ENCODE results near the gene HS3ST5.
"Not testable (repeated sequence)": the region's sequence is repeated elsewhere in the genome, so short reads cannot be mapped to it uniquely, and the experiment has no call there.

The HS3ST5 gene

DNA sequence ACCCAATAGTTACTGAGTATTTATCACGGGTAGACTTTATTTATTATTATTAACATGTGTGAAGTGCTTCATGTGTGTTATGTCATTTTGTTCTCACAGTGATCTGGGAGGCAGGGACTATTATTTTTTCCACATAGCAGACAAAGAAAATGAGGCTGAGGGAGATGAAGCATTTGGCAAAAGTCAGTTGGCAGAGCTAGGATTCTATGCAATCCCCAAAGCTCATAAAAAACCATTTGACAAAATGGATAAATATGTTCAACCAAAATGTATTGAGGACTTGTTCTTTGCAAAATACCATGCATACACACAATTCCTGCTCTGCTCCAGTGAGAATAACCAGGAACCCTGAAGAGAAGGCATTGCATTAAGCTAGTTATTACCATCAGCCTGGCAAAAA, 184.4 kb downstream of the HS3ST5 start:
- DNase-seq (ENCODE audit: low spot score) = no peak
- in situ Hi-C loops (cut with MboI; ENCODE audit: low pct_unique_long_range_greater_than_20kb, low sequenced_read_pairs, unreplicated experiment) = no loop called here
- TF ChIP-seq, protein P1, sequence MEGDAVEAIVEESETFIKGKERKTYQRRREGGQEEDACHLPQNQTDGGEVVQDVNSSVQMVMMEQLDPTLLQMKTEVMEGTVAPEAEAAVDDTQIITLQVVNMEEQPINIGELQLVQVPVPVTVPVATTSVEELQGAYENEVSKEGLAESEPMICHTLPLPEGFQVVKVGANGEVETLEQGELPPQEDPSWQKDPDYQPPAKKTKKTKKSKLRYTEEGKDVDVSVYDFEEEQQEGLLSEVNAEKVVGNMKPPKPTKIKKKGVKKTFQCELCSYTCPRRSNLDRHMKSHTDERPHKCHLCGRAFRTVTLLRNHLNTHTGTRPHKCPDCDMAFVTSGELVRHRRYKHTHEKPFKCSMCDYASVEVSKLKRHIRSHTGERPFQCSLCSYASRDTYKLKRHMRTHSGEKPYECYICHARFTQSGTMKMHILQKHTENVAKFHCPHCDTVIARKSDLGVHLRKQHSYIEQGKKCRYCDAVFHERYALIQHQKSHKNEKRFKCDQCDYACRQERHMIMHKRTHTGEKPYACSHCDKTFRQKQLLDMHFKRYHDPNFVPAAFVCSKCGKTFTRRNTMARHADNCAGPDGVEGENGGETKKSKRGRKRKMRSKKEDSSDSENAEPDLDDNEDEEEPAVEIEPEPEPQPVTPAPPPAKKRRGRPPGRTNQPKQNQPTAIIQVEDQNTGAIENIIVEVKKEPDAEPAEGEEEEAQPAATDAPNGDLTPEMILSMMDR (IDR thresholded peaks at IDR 0.05; ENCODE audit: extremely low read depth, insufficient read depth, missing control alignments) = no peak

DNA sequence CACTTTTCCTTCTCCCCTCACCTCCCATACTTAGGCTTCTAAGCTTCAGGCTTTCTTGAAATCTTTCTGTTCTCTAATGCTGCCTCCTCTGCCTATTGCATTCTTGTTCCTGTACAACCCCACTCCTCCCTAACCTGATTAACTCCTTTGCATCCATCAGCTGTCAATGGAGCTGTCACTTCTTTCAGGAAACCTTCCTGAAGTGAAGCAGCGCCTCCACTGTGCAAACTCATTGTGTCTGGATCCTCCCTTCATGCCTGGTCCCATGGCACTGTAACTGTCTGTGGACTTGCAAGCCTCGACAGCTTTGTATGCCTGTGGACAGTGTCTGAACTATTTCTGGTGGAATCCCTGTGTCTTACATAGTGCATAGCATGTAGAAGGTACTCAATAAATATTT, 185.0 kb downstream of the HS3ST5 start:
- TF ChIP-seq, protein P1 (IDR thresholded peaks at IDR 0.05; ENCODE audit: extremely low read depth, insufficient read depth, missing control alignments) = no peak
- no peak for DNase-seq (ENCODE audit: low spot score)

DNA sequence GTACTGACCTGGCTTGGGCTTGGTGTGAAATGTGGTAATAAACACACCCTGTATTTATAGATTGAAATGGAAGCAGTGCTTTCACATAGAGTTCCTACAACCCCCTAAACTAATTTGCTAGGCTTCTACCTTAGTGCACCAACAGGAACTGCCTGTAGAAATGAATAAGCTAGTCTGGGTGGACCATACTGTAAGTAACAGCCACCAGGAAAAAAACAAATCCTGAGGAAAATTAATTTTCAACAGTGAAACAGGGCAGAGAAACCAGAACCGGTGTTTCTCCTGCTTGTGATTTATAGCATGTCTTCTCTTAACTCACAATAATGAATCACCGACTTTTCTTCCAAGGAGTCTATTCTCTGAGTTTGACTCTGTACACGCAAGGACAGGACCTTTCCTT, 187.1 kb downstream of the HS3ST5 start:
- in situ Hi-C loops (cut with MboI; ENCODE audit: low pct_unique_long_range_greater_than_20kb, low sequenced_read_pairs, unreplicated experiment) = no loop called here
- no peak for DNase-seq (ENCODE audit: low spot score)
- TF ChIP-seq, protein P1 (IDR thresholded peaks at IDR 0.05; ENCODE audit: extremely low read depth, insufficient read depth, missing control alignments) = no peak

More for the DNA sequence above, 185.0 kb downstream of the HS3ST5 start:
- in situ Hi-C loops (cut with MboI; ENCODE audit: low pct_unique_long_range_greater_than_20kb, low sequenced_read_pairs, unreplicated experiment) = no loop called here

DNA sequence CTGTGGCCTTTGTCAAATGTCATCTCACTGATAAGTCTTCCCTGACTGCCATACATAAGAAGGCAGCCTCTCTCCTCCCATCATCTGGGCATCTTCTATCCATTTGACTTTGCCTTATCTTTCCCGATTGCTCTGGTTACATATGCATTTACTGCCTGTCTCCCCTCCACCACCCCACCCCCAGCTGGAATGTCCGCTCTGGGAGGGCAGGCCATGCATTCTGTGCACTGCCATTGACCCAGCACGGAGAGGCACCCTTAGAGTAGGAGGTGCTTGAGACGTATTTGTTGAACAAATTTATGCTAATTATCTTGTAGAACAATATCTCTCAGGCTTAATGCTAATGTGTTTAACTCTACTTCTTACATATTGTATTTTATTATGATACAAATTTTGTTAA, 188.0 kb downstream of the HS3ST5 start:
- TF ChIP-seq, protein P1 (IDR thresholded peaks at IDR 0.05; ENCODE audit: extremely low read depth, insufficient read depth, missing control alignments) = no peak
- in situ Hi-C loops (cut with MboI; ENCODE audit: low pct_unique_long_range_greater_than_20kb, low sequenced_read_pairs, unreplicated experiment) = no loop called here

DNA sequence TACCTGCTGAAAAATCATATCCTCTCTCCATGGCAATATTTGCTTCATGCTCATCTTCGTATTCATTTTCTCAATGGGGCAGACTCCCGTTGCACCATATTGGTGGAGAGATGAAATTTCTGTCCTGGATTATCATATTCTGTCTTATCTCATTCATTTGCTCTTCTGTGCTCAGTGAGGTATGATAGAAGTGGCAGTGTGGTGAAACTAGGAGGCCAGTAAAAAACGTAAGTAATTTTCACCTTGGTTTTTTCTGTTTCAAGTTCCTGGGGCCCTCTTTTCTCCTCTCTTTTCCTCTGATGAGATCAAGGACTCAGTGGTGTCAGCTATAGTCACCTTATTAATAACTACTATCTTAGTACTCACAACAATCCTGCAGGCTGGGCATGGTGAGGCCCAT, 189.4 kb downstream of the HS3ST5 start:
- TF ChIP-seq, protein P1 (IDR thresholded peaks at IDR 0.05; ENCODE audit: extremely low read depth, insufficient read depth, missing control alignments) = no peak
- in situ Hi-C loops (cut with MboI; ENCODE audit: low pct_unique_long_range_greater_than_20kb, low sequenced_read_pairs, unreplicated experiment) = no loop called here
- DNase-seq (ENCODE audit: low spot score) = no peak

More for the DNA sequence above, 188.0 kb downstream of the HS3ST5 start:
- DNase-seq (ENCODE audit: low spot score) = no peak

DNA sequence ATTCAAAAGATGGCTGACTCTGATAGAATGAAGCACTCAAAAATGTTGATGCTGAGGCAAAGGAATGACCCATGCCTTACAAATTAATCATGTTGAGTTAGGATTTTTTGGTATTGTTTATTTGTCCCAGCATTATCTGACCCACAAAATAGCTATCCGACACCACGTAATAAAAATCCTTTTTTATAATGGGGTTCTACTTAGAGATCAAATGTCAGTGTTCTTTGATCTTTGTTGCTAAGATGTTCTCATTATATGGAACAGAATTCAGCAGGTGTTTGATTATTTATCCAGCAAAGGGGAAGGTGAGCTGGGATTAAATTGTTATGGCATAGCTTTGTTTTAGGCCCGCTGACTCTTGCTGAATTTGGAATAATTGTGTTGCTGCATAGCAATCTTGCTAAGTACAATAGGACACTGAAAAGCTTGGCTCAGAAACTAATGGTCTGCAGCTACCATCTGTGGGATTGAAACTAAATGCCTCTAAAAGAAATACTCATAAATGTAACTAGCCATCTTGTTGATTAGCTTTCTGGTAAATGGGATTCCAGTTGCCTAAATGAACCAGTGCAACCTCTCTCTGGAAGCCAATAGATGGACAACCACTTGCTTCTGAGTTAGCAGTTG, 191.6 kb downstream of the HS3ST5 start:
- TF ChIP-seq, protein P1 (IDR thresholded peaks at IDR 0.05; ENCODE audit: extremely low read depth, insufficient read depth, missing control alignments) = no peak

DNA sequence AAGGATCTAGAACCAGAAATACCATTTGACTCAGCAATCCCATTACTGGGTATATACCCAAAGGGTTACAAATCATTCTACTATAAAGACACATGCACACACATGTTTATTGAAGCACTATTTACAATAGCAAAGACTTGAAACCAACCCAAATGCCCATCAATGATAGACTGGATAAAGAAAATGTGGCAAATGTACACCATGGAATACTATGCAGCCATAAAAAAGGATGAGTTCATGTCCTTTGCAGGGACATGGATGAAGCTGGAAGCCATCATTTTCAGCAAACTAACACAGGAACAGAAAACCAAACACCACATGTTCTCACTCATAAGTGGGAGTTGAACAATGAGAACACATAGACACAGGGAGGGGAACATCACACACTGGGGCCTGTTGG, 193.6 kb downstream of the HS3ST5 start:
- DNase-seq (ENCODE audit: low spot score); in situ Hi-C loops (cut with MboI; ENCODE audit: low pct_unique_long_range_greater_than_20kb, low sequenced_read_pairs, unreplicated experiment): not testable (repeated sequence)

More for the DNA sequence above, 191.6 kb downstream of the HS3ST5 start:
- in situ Hi-C loops (cut with MboI; ENCODE audit: low pct_unique_long_range_greater_than_20kb, low sequenced_read_pairs, unreplicated experiment) = no loop called here
- no peak for DNase-seq (ENCODE audit: low spot score)
